Measurements from ENCODE around the gene SPEN. TPM values are rescaled to one million over a fixed set of nuclear protein-coding genes. Genes with fewer than 3 reads are reported as not detected.

Gene SPEN
- total RNA-seq, 1 experiment from 2014 or later: 58.3 TPM

DNA sequence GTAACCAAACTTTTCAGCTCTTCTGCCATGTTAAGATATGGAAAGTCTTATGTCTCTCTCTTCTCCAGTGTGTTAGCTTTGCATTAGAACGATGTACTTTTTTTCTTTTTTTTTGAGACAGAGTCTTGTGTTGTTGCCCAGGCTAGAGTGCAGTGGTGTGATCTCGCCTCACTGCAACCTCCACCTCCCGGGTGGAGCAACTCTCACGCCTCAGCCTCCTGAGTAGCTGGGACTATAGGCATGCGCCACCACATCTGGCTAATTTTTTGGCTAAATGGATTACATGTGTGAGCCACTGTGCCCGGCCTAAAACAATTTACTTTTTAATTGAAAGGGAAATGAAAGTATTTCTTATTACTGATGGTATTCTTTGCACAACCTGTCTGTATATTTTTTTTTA is 35.8 kb downstream of the SPEN start:
- in situ Hi-C loops (cut with HindIII; ENCODE audit: low pct_unique_long_range_greater_than_20kb, low sequenced_read_pairs) (no loop called here), intact Hi-C loops (cut with micrococcal nuclease; ENCODE audit: unreplicated experiment) (no loop called here)
- DNase-seq (ENCODE audit: low read depth, low spot score) (no peak), ATAC-seq (no peak)
- CTCF ChIA-PET: no interaction called here
- no TSS peak for BruUV-seq (replicated peaks)
- Histone ChIP-seq H3K27me3 (ENCODE audit: control insufficient read depth, insufficient read depth, low read length) (no peaks in the 10 kb centered on the region), H3K9me3 (ENCODE audit: control insufficient read depth, insufficient read depth, low read depth, low read length) (no peaks in the 10 kb centered on the region), H3K4me1 (ENCODE audit: control insufficient read depth, insufficient read depth, low read length) (peaks cover 32% of the 10 kb centered on the region), H3K4me3 (ENCODE audit: low read depth in 2 of 2, low read length in 2 of 2) (no peak overlapping the region), H3K36me3 (ENCODE audit: control insufficient read depth, insufficient read depth, low read length) (no peaks in the 10 kb centered on the region), H3K27ac (ENCODE audit: low read length) (no peak overlapping the region)
- POLR2A ChIA-PET: no interaction called here
- TF ChIP-seq POLR2AphosphoS5 (IDR thresholded peaks at IDR 0.05; ENCODE audit: low read depth, low read length): no peak
- TF ChIP-seq, protein P1, sequence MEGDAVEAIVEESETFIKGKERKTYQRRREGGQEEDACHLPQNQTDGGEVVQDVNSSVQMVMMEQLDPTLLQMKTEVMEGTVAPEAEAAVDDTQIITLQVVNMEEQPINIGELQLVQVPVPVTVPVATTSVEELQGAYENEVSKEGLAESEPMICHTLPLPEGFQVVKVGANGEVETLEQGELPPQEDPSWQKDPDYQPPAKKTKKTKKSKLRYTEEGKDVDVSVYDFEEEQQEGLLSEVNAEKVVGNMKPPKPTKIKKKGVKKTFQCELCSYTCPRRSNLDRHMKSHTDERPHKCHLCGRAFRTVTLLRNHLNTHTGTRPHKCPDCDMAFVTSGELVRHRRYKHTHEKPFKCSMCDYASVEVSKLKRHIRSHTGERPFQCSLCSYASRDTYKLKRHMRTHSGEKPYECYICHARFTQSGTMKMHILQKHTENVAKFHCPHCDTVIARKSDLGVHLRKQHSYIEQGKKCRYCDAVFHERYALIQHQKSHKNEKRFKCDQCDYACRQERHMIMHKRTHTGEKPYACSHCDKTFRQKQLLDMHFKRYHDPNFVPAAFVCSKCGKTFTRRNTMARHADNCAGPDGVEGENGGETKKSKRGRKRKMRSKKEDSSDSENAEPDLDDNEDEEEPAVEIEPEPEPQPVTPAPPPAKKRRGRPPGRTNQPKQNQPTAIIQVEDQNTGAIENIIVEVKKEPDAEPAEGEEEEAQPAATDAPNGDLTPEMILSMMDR (IDR thresholded peaks at IDR 0.05): no peak
- TF ChIP-seq SIN3A (IDR thresholded peaks at IDR 0.05; ENCODE audit: borderline replicate concordance, insufficient read depth, low read depth, low read length): no peak
- TF ChIP-seq TCF7L2 (IDR thresholded peaks at IDR 0.05; ENCODE audit: low read depth, low read length): no peak
- TF ChIP-seq, protein P2, sequence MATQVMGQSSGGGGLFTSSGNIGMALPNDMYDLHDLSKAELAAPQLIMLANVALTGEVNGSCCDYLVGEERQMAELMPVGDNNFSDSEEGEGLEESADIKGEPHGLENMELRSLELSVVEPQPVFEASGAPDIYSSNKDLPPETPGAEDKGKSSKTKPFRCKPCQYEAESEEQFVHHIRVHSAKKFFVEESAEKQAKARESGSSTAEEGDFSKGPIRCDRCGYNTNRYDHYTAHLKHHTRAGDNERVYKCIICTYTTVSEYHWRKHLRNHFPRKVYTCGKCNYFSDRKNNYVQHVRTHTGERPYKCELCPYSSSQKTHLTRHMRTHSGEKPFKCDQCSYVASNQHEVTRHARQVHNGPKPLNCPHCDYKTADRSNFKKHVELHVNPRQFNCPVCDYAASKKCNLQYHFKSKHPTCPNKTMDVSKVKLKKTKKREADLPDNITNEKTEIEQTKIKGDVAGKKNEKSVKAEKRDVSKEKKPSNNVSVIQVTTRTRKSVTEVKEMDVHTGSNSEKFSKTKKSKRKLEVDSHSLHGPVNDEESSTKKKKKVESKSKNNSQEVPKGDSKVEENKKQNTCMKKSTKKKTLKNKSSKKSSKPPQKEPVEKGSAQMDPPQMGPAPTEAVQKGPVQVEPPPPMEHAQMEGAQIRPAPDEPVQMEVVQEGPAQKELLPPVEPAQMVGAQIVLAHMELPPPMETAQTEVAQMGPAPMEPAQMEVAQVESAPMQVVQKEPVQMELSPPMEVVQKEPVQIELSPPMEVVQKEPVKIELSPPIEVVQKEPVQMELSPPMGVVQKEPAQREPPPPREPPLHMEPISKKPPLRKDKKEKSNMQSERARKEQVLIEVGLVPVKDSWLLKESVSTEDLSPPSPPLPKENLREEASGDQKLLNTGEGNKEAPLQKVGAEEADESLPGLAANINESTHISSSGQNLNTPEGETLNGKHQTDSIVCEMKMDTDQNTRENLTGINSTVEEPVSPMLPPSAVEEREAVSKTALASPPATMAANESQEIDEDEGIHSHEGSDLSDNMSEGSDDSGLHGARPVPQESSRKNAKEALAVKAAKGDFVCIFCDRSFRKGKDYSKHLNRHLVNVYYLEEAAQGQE (IDR thresholded peaks at IDR 0.05; ENCODE audit: insufficient read depth in 1 of 2, low read depth in 2 of 2, low read length in 1 of 2): no peak

DNA sequence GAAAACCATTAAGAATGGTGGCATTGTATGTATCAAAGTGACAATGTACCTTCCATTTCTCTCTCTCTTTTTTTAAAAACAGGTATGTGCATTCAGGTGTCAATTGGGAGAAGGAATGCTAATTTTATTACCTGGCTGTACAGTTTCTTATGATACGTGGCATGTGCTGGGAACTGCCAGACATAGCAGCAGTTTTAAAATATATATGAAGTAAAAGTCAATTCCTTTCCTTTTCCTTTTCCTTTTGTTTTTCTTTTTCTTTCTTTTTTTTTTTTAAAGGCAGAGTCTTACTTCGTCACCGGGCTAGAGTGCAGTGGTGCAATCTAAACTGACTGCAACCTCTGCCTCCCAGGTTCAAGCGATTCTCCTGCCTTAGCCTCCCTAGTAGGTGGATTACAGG is 37.0 kb downstream of the SPEN start:
- H3K9me3 ChIP-seq (ENCODE audit: control insufficient read depth, insufficient read depth, low read depth, low read length): no peaks in the 10 kb centered on the region
- H3K27ac ChIP-seq (ENCODE audit: low read length): no peak overlapping the region
- ChIA-PET POLR2A (interaction anchor here (0.7 kb wide), 1 partner anchor 66 kb away, joined by 6 read pairs; no protein-coding TSS in a partner anchor), CTCF (no interaction called here)
- H3K4me1 ChIP-seq (ENCODE audit: control insufficient read depth, insufficient read depth, low read length): peaks cover 32% of the 10 kb centered on the region
- H3K36me3 ChIP-seq (ENCODE audit: control insufficient read depth, insufficient read depth, low read length): no peaks in the 10 kb centered on the region
- in situ Hi-C loops (cut with HindIII; ENCODE audit: low pct_unique_long_range_greater_than_20kb, low sequenced_read_pairs): no loop called here
- no peaks in the 10 kb centered on the region for H3K27me3 ChIP-seq (ENCODE audit: control insufficient read depth, insufficient read depth, low read length)
- BruUV-seq (replicated peaks): no TSS peak
- TF ChIP-seq TCF7L2 (IDR thresholded peaks at IDR 0.05; ENCODE audit: low read depth, low read length) (no peak), POLR2AphosphoS5 (IDR thresholded peaks at IDR 0.05; ENCODE audit: low read depth, low read length) (no peak), SIN3A (IDR thresholded peaks at IDR 0.05; ENCODE audit: borderline replicate concordance, insufficient read depth, low read depth, low read length) (no peak)
- TF ChIP-seq, protein P2 (IDR thresholded peaks at IDR 0.05; ENCODE audit: insufficient read depth in 1 of 2, low read depth in 2 of 2, low read length in 1 of 2): no peak
- TF ChIP-seq, protein P1 (IDR thresholded peaks at IDR 0.05): no peak
- intact Hi-C loops (cut with micrococcal nuclease; ENCODE audit: unreplicated experiment): no loop called here
- no peak for DNase-seq (ENCODE audit: low read depth, low spot score)
- no peak for ATAC-seq
- no peak overlapping the region for H3K4me3 ChIP-seq (ENCODE audit: low read depth in 2 of 2, low read length in 2 of 2)

Data from Panc1 (cell line).